Activated CD8-positive, alpha-beta memory T cell treated with anti-CD3 and anti-CD28 coated beads for 4 hours (primary cell): ENCODE measurements around the gene SLC1A7.

ENCODE experiments used
- DNase-seq, 2 donors: peaks; one replicate each; pipeline ENCODE4 v3.0.0-alpha.2; 2020; ENCODE audit warnings: low read depth in 2 of 2

The SLC1A7 gene

DNA sequence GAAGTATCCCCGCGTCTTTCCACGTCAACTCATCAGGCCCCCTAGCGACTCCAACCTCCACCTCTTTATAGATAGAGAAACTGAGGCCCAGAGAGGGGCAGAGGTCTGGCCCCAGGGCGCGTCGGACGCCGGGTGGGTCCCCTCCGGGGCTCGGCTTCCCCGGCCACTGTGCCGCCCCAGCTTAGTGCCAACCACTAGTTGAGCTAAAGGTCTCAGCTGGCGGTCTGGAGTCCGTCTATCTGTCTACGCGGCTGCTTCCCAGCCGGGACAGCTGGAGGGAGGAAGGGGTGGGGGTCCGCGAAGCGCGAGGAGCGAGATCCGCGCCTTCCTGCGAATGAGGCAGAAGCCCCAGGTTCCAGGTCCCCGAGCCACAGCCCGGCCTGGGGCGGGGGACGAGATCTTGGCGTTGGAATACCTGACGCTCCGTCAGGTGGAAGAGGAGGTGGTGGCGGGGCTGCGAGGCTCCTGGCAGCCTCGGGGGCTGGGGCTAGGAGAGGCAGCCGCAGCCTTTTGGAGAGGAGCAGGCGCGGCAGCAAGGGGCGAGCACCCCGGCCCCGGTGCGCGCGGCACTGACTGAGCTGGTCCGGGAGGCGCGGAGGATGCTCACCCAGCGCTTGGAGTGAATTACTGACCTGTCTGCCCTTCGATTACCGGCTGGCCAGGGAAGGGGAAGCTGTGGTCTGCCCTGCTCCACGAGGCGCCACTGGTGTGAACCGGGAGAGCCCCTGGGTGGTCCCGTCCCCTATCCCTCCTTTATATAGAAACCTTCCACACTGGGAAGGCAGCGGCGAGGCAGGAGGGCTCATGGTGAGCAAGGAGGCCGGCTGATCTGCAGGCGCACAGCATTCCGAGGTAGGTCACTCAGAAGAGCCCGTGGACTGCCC lies 79.5 kb downstream of the SLC1A7 start:
- no peak for DNase-seq

- DNase-seq, result no peak
Observed at GRCh38 chr1:53061859-53062707, 80.4 kb downstream of the SLC1A7 start, which contains the start of gene PODN. TSS of gene PODN (plus strand) at chr1:53062213. CDS start at chr1:53069856, 7,643 bp downstream.

DNA sequence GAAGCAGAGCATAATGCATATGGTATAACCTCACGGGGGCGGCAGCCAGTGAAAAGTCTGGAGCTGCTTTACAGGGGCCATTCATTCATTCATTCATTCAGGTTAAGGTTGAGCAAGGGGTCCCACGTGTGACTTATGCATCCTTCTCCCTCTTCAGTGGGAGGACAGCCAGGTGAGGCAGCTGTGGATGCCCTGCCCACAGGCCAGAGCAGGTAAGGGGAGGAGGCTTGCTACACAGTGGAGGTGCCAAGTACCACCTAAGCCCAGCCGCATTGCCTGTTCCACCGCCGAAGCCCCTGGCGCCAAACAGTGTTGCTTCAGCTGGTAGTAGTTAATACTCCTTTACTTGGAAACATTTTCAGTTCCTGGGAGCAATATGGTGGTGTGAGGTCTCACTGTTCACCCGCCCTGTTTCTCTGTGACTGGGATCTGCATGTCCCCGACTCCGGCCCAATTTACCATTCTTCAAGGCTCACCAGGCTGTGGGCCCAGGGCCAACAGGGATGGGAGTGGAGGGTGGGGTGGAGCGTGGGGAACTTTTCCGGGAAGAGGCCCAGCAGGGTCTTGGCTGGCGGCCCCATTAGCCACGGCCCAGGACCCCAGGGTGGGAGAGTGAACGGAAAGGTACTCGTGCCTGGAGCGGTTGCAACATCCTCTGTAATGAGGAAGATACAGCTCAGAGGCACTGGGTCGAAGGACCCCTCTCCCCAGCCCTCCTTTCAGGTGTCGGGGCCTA lies 81.1 kb downstream of the SLC1A7 start:
- no peak for DNase-seq

- DNase-seq, result no peak
Observed at GRCh38 chr1:53060579-53060978, 81.9 kb downstream of the SLC1A7 start.

DNA sequence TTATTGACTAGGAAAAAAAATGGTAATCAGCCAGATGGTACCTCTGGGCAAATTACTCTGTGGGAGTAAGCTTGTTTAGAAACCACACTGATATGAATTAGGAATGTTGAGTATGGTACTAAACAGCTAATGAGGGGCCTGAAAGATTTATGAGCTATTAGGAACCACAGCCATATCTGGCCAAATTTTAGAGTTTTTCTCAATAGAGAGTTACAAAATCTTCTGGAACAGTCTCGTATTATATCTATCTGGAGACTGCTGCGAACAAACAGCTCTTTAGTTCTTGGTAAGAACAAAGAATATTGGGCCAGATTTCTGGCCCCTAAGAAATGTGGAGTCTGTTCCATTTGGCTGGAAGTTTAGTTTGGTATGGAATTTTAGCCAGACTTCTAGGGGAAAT lies 85.3 kb downstream of the SLC1A7 start:
- DNase-seq, result no peak

GRCh38 chr1:53051676-53052075 lies 90.8 kb downstream of the SLC1A7 start:
- no peak for DNase-seq

- DNase-seq, result no peak
Observed at GRCh38 chr1:53050310-53050709, 92.1 kb downstream of the SLC1A7 start.

- no peak for DNase-seq
Observed at GRCh38 chr1:53049574-53049967, 92.9 kb downstream of the SLC1A7 start.

GRCh38 chr1:53048960-53049573 lies 93.4 kb downstream of the SLC1A7 start:
- no peak for DNase-seq

DNA sequence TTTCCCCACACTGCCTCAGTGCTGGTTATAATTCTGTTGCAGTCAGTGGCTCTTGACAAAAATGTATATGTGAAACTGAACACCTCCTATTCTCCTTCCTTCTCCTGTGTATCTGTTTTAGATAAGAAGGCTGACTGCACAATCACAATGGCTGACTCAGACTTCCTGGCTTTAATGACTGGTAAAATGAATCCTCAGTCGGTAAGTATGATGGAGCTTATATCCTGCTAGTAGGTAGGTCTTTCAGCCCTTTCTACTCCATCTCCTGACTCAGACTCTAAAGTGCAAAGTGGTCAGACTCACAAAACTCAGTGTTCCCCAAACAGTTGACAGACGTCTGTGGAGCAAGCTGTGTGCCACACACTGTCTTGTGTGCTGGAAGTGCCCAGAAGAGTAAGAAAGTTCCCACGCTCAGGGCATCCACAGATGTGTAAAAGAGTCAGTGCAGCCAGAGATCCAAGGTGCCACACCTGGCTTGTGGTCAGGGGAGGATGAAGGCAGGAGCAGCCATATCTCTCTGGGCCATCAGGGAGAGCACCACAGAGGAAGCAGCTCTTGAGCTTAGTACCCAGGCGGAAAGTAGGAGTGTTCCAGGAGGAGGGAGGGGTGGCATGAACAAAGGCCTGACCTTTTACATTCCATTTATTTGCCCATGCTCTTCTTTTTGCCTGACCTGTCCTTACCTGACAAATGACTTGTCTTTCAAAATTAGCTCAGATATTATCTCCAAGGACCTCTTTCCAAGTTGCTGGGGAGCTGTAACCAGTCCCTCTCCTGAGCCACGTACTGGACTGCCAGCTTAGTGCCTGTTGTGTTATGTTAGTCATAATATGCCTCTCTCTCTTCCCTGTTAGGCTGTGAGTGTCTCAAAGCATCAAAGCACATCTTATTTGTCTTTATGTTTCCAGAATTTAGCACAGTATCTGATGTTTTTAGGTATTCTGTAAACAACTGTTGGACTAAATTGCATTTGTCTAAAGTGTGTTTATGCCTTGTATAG lies 94.4 kb downstream of the SLC1A7 start:
- no peak for DNase-seq

DNA sequence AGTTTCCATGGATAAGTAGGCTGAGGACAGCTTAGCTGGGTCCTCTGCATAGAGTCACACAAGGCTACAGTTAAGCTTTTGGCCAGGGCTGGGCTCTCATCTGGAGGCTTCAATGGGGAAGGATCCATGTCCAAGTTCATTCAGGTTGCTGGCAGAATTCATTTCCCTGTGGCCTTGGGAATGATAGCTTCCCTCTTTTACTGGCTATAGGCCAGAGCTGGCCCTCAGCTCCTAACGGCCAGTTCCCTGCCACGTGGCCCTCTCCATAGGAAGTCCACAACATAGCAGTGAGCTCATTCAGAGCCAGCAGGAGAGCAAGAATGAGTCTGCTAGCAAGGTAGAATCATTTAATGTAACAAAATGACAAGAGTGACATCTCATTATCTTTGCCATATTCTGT lies 95.5 kb downstream of the SLC1A7 start:
- no peak for DNase-seq

GRCh38 chr1:53044926-53045325 lies 97.5 kb downstream of the SLC1A7 start:
- DNase-seq, result no peak

DNA sequence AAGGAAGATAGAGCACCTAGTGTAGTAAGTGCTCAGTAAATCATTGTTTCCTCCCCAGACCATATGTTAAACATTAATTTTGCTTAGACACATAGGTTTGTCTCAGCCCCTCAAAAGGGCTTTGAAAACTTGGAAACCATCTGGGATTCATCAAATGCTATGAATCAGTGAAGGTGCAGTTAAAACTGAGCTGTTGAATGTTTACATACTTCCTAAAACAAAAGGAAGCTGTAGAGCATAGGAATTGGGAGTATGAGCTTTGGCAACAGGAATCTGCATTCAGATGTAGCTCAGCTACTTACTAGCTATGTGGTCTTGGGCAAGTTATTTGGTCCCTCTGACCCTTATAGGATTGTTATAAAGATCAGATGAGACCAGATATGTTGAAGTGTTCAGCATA lies 99.2 kb downstream of the SLC1A7 start:
- no peak for DNase-seq

- no peak for DNase-seq
Observed at GRCh38 chr1:53038566-53038965, 103.9 kb downstream of the SLC1A7 start.
